PFSK-1 (cell line): ENCODE data around the gene ELAC1.

ENCODE experiments used
- FOXP2 ChIP-seq: optimal IDR thresholded peaks from 2 replicates; pipeline ENCODE3; 2011; ENCODE audit warnings: borderline replicate concordance, control low read depth, inconsistent platforms; ENCODE audit not compliant: insufficient read depth; ENCODE audit errors: extremely low read length, extremely low read depth
- POLR2AphosphoS5 ChIP-seq: IDR thresholded peaks from 2 replicates; pipeline ENCODE4 v1.6.1; 2012; ENCODE audit warnings: low read depth, mild to moderate bottlenecking, control low read depth, low read length, moderate library complexity
- REST ChIP-seq, 2 experiments: IDR thresholded peaks; 2 replicates each; pipeline versions ENCODE4 v1.6.1 to v1.8.0; 2011 to 2012; ENCODE audit warnings: low read depth in 2 of 2, low read length in 2 of 2, control low read depth in 1 of 2, inconsistent platforms in 1 of 2, mild to moderate bottlenecking in 1 of 2, moderate library complexity in 1 of 2; ENCODE audit not compliant: insufficient read depth in 1 of 2
- SIN3A ChIP-seq: IDR thresholded peaks from 2 replicates; pipeline ENCODE4 v1.6.1; 2012; ENCODE audit warnings: mild to moderate bottlenecking, low read length, moderate library complexity, borderline replicate concordance; ENCODE audit not compliant: insufficient read depth
- TAF1 ChIP-seq: IDR thresholded peaks from 2 replicates; pipeline ENCODE4 v1.6.1; 2012; ENCODE audit warnings: low read length, control low read depth, borderline replicate concordance; ENCODE audit not compliant: insufficient read depth

Gene ELAC1

GRCh38 chr18:51028201-51028805 lies 60.5 kb downstream of the ELAC1 start:
- TF ChIP-seq FOXP2 = no peak
- TF ChIP-seq POLR2AphosphoS5 = no peak
- TF ChIP-seq REST (IDR thresholded peaks at IDR 0.05; ENCODE audit: insufficient read depth in 1 of 2, low read depth in 2 of 2, low read length in 2 of 2) = no peak
- TF ChIP-seq TAF1 = no peak
- no peak for TF ChIP-seq SIN3A

- TF ChIP-seq FOXP2 (no peak), POLR2AphosphoS5 (no peak), TAF1 (no peak), SIN3A (no peak), REST (IDR thresholded peaks at IDR 0.05; ENCODE audit: insufficient read depth in 1 of 2, low read depth in 2 of 2, low read length in 2 of 2) (no peak)
Observed at GRCh38 chr18:51029378-51029693, 61.5 kb downstream of the ELAC1 start.

- TF ChIP-seq POLR2AphosphoS5 (peak; percentile 90), FOXP2 (peak; percentile 19), TAF1 (peak; percentile 85; the same call in 1 of the 2 replicates), SIN3A (no peak)
Observed at GRCh38 chr18:51029694-51030536, 62.1 kb downstream of the ELAC1 start, which contains the start of gene SMAD4. SMAD4 (plus strand) TSS chr18:51030213; CDS start chr18:51047047, 16,834 bp downstream.

- TF ChIP-seq TAF1 (no peak), SIN3A (0 out of 2 replicates have a peak, but pooled peaks have one; percentile 27), REST (IDR thresholded peaks at IDR 0.05; ENCODE audit: insufficient read depth in 1 of 2, low read depth in 2 of 2, low read length in 2 of 2) (no peak)
Observed at GRCh38 chr18:51030537-51031258, 62.9 kb downstream of the ELAC1 start.

- TF ChIP-seq TAF1 = no peak
- TF ChIP-seq SIN3A = no peak
- TF ChIP-seq POLR2AphosphoS5 = no peak
- no peak for TF ChIP-seq FOXP2
- no peak for TF ChIP-seq REST (IDR thresholded peaks at IDR 0.05; ENCODE audit: insufficient read depth in 1 of 2, low read depth in 2 of 2, low read length in 2 of 2)
Observed at GRCh38 chr18:51032193-51032592, 64.4 kb downstream of the ELAC1 start.
